Panc1 (cell line): ENCODE measurements around the gene PNPLA2. TPM values are rescaled to one million over a fixed set of nuclear protein-coding genes. Genes with fewer than 3 reads are reported as not detected.
A peak's percentile ranks its signal among the peaks of the same experiment; 100 is the strongest.

Experiments used
- ATAC-seq: fragments of 200-7000 bp; cut with Tn5 transposase; 2 replicates; pipeline ENCODE4 v1.9.1; 2020; ENCODE audit warnings: mild to moderate bottlenecking, moderate library complexity
- BruUV-seq: library from RNA; stranded (reverse); fragments of 400-500 nt; replicated peaks from 2 replicates; lab custom pipeline; 2021; lab: Mats Ljungman, UMichigan
- CTCF ChIA-PET: fragments of 300-600 bp; sonication (Branson Sonifier 250); formaldehyde crosslinking; loops from one replicate; lab custom pipeline; 2022; ENCODE audit warnings: antibody characterized with exemption; lab: Charles Lee
- POLR2A ChIA-PET: fragments of 300-600 bp; sonication (Branson Sonifier 250); formaldehyde crosslinking; loops from one replicate; lab custom pipeline; 2022; ENCODE audit warnings: antibody characterized with exemption; lab: Charles Lee
- DNase-seq: peaks from one replicate; pipeline ENCODE4 v3.0.0-alpha.2; 2010; ENCODE audit warnings: low read depth, low spot score
- H3K27ac ChIP-seq: 2 replicates; pipeline ENCODE4 v1.5.1; 2011; ENCODE audit warnings: mild to moderate bottlenecking, low read length, inconsistent platforms
- H3K27me3 ChIP-seq: fragments of 200-500 bp; sonication (Bioruptor generic); 2 replicates; pipeline ENCODE4 v1.6.0; 2014; ENCODE audit warnings: low read length, inconsistent platforms; ENCODE audit not compliant: control insufficient read depth, insufficient read depth
- H3K36me3 ChIP-seq: fragments of 200-500 bp; sonication (Bioruptor generic); 2 replicates; pipeline ENCODE4 v1.5.1; 2014; ENCODE audit warnings: inconsistent platforms, mild to moderate bottlenecking, low read length, moderate library complexity; ENCODE audit not compliant: control insufficient read depth, insufficient read depth
- H3K4me1 ChIP-seq: 2 replicates; pipeline ENCODE4 v1.5.1; 2011; ENCODE audit warnings: inconsistent platforms, mild to moderate bottlenecking, low read length, moderate library complexity; ENCODE audit not compliant: control insufficient read depth, insufficient read depth
- H3K4me3 ChIP-seq, 2 experiments: 2 replicates each; pipeline ENCODE4 v1.5.1; 2011 to 2012; ENCODE audit warnings: low read depth in 2 of 2, low read length in 2 of 2, mild to moderate bottlenecking in 2 of 2, inconsistent platforms in 1 of 2, moderate library complexity in 1 of 2
- H3K9me3 ChIP-seq: fragments of 200-500 bp; sonication (Bioruptor generic); 2 replicates; pipeline ENCODE4 v1.5.1; 2014; ENCODE audit warnings: low read depth, mild to moderate bottlenecking, inconsistent platforms, low read length, moderate library complexity; ENCODE audit not compliant: control insufficient read depth, insufficient read depth
- CTCF ChIP-seq: fragments of 450-650 bp; IDR thresholded peaks from 2 replicates; pipeline ENCODE4 v1.5.1; 2017; ENCODE audit warnings: mild to moderate bottlenecking
- POLR2AphosphoS5 ChIP-seq: IDR thresholded peaks from 2 replicates; pipeline ENCODE4 v1.6.1; 2012; ENCODE audit warnings: mild to moderate bottlenecking, low read depth, low read length, moderate library complexity
- REST ChIP-seq, 2 experiments: IDR thresholded peaks; 2 replicates each; pipeline ENCODE4 v1.6.1; 2011 to 2012; ENCODE audit warnings: low read depth in 2 of 2, control low read depth in 1 of 2, low read length in 1 of 2, mild to moderate bottlenecking in 1 of 2, moderate library complexity in 1 of 2; ENCODE audit not compliant: insufficient read depth in 1 of 2
- SIN3A ChIP-seq: IDR thresholded peaks from 2 replicates; pipeline ENCODE4 v1.6.1; 2012; ENCODE audit warnings: low read depth, mild to moderate bottlenecking, low read length, moderate library complexity, borderline replicate concordance; ENCODE audit not compliant: insufficient read depth
- TCF7L2 ChIP-seq: IDR thresholded peaks from 2 replicates; pipeline ENCODE4 v1.6.1; 2011; ENCODE audit warnings: mild to moderate bottlenecking, low read depth, low read length, inconsistent platforms
- in situ Hi-C: cut with HindIII; loops from 2 replicates; pipeline ENCODE4 v1.10.0; 2016; ENCODE audit warnings: low sequenced_read_pairs, low pct_unique_long_range_greater_than_20kb
- intact Hi-C: fragments of 100-400 bp; cut with micrococcal nuclease; formaldehyde crosslinking; loops from one replicate; pipeline ENCODE4 v1.10.0; 2022; ENCODE audit not compliant: unreplicated experiment
- total RNA-seq: library from RNA; stranded (reverse); gene quantifications from one replicate; pipeline ENCODE4 v1.2.1, GENCODE V29; 2021; ENCODE audit not compliant: unreplicated experiment

The PNPLA2 gene
- total RNA-seq, 1 experiment from 2014 or later = 244 TPM

- H3K27ac ChIP-seq = no peak overlapping the region; the same call in 1 of the 2 replicates
- BruUV-seq = no TSS peak
- H3K36me3 ChIP-seq = no peaks in the 10 kb centered on the region; the same call in none of the 2 replicates
- DNase-seq = no peak
- CTCF ChIA-PET = no interaction called here
- no peaks in the 10 kb centered on the region for H3K27me3 ChIP-seq
- POLR2A ChIA-PET = no interaction called here
- no peaks in the 10 kb centered on the region for H3K9me3 ChIP-seq
- no peak for ATAC-seq
- intact Hi-C loops (no loop called here), in situ Hi-C loops (no loop called here)
- TF ChIP-seq SIN3A (no peak), TCF7L2 (no peak), CTCF (no peak), REST (IDR thresholded peaks at IDR 0.05; ENCODE audit: insufficient read depth in 1 of 2, low read depth in 2 of 2, low read length in 1 of 2) (no peak)
- peaks cover 62% of the 10 kb centered on the region for H3K4me1 ChIP-seq
- H3K4me3 ChIP-seq = no peak overlapping the region
Observed at GRCh38 chr11:792873-793272, 25.8 kb upstream of the PNPLA2 start.

GRCh38 chr11:793556-793955, 25.2 kb upstream of the PNPLA2 start:
- TF ChIP-seq REST (IDR thresholded peaks at IDR 0.05; ENCODE audit: insufficient read depth in 1 of 2, low read depth in 2 of 2, low read length in 1 of 2) = no peak
- TF ChIP-seq CTCF = no peak
- TF ChIP-seq POLR2AphosphoS5 = no peak
- no peak for TF ChIP-seq SIN3A
- CTCF ChIA-PET = interaction anchor here (0.7 kb wide), 1 partner anchor 78 kb away, joined by 6 read pairs; no protein-coding TSS in a partner anchor
- intact Hi-C loops = no loop called here
- Histone ChIP-seq H3K27ac (peak overlapping the region; percentile 52), H3K27me3 (no peaks in the 10 kb centered on the region), H3K9me3 (no peaks in the 10 kb centered on the region), H3K36me3 (no peaks in the 10 kb centered on the region; the same call in none of the 2 replicates), H3K4me3 (no peak overlapping the region), H3K4me1 (peaks cover 56% of the 10 kb centered on the region)
- no TSS peak for BruUV-seq
- DNase-seq = no peak
- ATAC-seq = no peak
- in situ Hi-C loops = no loop called here
- POLR2A ChIA-PET = no interaction called here
